ENCODE measurements around the gene AGTPBP1.
"Not testable (repeated sequence)": the region's sequence is repeated elsewhere in the genome, so short reads cannot be mapped to it uniquely, and the experiment has no call there.

The AGTPBP1 gene

GRCh38 chr9:85586684-85587083 lies 155.1 kb downstream of the AGTPBP1 start:
- DNase-seq = no peak
- Histone ChIP-seq H3K27ac (ENCODE audit: low read length) (no peak overlapping the region), H3K9ac (ENCODE audit: low read length) (no peak overlapping the region), H3K9me3 (replicated peaks; ENCODE audit: insufficient read depth, low read length) (no peaks in the 10 kb centered on the region), H3K36me3 (replicated peaks; ENCODE audit: insufficient read depth, low read length) (no peaks in the 10 kb centered on the region), H3K4me1 (ENCODE audit: low read length) (peaks cover 4% of the 10 kb centered on the region; the same call in 1 of the 2 replicates), H3K79me2 (ENCODE audit: low read length) (no peaks in the 10 kb centered on the region), H3K27me3 (replicated peaks; ENCODE audit: insufficient read depth, low read length) (no peaks in the 10 kb centered on the region), H3K4me3 (ENCODE audit: low read length) (no peak overlapping the region), H3K4me2 (ENCODE audit: low read depth, low read length) (no peak overlapping the region), H3F3A (ENCODE audit: insufficient read depth, low read length) (no peaks in the 10 kb centered on the region), H2AFZ (ENCODE audit: low read length) (no peak overlapping the region), H4K20me1 (ENCODE audit: insufficient read depth, low read length) (no peaks in the 10 kb centered on the region), H3K9me2 (replicated peaks; ENCODE audit: insufficient read depth, low read length) (no peaks in the 10 kb centered on the region)
- TF ChIP-seq CTCF (IDR thresholded peaks at IDR 0.05; ENCODE audit: low read length) = no peak
- no peak for TF ChIP-seq EZH2 (optimal IDR thresholded peaks at IDR 0.05; ENCODE audit: low read depth, low read length)
- TF ChIP-seq EZH2phosphoT487 (IDR thresholded peaks at IDR 0.05; ENCODE audit: low read length) = no peak

DNA sequence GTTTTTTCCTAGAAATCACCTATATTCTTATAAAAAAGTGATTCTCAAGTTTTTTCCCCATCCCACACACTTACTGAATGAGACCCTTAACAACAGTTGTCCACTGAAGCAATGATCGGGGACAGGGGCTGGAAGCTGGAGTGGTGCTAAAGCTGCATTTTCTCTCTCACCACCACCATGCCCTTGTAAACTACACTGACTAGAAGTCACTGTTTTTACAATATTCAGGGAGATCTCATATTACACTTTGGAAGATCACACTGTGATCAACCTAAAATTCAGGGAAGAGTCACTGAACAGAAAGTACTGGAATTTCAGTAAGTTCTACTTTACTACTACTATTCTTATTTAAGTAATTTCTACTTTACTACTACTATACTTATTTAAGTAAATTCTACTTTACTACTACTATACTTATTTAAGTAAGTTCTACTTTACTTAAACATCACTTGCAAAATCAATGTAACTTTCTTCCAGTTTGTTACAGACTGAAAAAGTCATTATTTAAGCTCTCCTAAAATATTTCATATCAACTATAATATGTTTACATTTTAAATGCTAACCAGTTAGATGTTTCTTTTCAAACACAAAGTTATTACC lies 164.3 kb downstream of the AGTPBP1 start:
- Histone ChIP-seq H3K27me3 (replicated peaks; ENCODE audit: insufficient read depth, low read length) (no peaks in the 10 kb centered on the region), H3K9me3 (replicated peaks; ENCODE audit: insufficient read depth, low read length) (no peaks in the 10 kb centered on the region), H3K4me2 (ENCODE audit: low read depth, low read length) (no peak overlapping the region), H3K4me3 (ENCODE audit: low read length) (no peak overlapping the region), H3K4me1 (ENCODE audit: low read length) (no peaks in the 10 kb centered on the region), H3K27ac (ENCODE audit: low read length) (no peak overlapping the region), H3K36me3 (replicated peaks; ENCODE audit: insufficient read depth, low read length) (no peaks in the 10 kb centered on the region; the same call in 1 of the 2 replicates), H3K9me2 (replicated peaks; ENCODE audit: insufficient read depth, low read length) (no peaks in the 10 kb centered on the region), H4K20me1 (ENCODE audit: insufficient read depth, low read length) (no peaks in the 10 kb centered on the region), H3K9ac (ENCODE audit: low read length) (no peak overlapping the region), H3F3A (ENCODE audit: insufficient read depth, low read length) (no peaks in the 10 kb centered on the region), H3K79me2 (ENCODE audit: low read length) (no peaks in the 10 kb centered on the region), H2AFZ (ENCODE audit: low read length) (no peak overlapping the region)
- DNase-seq = no peak
- TF ChIP-seq EZH2phosphoT487 (IDR thresholded peaks at IDR 0.05; ENCODE audit: low read length) = no peak
- TF ChIP-seq CTCF (IDR thresholded peaks at IDR 0.05; ENCODE audit: low read length) = no peak
- no peak for TF ChIP-seq EZH2 (optimal IDR thresholded peaks at IDR 0.05; ENCODE audit: low read depth, low read length)

- Histone ChIP-seq H3K79me2 (ENCODE audit: low read length) (no peaks in the 10 kb centered on the region), H2AFZ (ENCODE audit: low read length) (no peak overlapping the region), H3K9me3 (replicated peaks; ENCODE audit: insufficient read depth, low read length) (no peaks in the 10 kb centered on the region), H3K27me3 (replicated peaks; ENCODE audit: insufficient read depth, low read length) (no peaks in the 10 kb centered on the region), H3K9ac (ENCODE audit: low read length) (no peak overlapping the region), H3K36me3 (replicated peaks; ENCODE audit: insufficient read depth, low read length) (no peaks in the 10 kb centered on the region; the same call in 1 of the 2 replicates), H4K20me1 (ENCODE audit: insufficient read depth, low read length) (no peaks in the 10 kb centered on the region), H3K9me2 (replicated peaks; ENCODE audit: insufficient read depth, low read length) (no peaks in the 10 kb centered on the region), H3K4me3 (ENCODE audit: low read length) (no peak overlapping the region), H3F3A (ENCODE audit: insufficient read depth, low read length) (no peaks in the 10 kb centered on the region), H3K4me2 (ENCODE audit: low read depth, low read length) (no peak overlapping the region), H3K27ac (ENCODE audit: low read length) (no peak overlapping the region), H3K4me1 (ENCODE audit: low read length) (no peaks in the 10 kb centered on the region)
- DNase-seq = no peak
- TF ChIP-seq EZH2phosphoT487 (IDR thresholded peaks at IDR 0.05; ENCODE audit: low read length) (no peak), CTCF (IDR thresholded peaks at IDR 0.05; ENCODE audit: low read length) (no peak), EZH2 (optimal IDR thresholded peaks at IDR 0.05; ENCODE audit: low read depth, low read length) (no peak)
These were observed 165.9 kb downstream of the AGTPBP1 start for GRCh38 chr9:85575868-85576267.

DNA sequence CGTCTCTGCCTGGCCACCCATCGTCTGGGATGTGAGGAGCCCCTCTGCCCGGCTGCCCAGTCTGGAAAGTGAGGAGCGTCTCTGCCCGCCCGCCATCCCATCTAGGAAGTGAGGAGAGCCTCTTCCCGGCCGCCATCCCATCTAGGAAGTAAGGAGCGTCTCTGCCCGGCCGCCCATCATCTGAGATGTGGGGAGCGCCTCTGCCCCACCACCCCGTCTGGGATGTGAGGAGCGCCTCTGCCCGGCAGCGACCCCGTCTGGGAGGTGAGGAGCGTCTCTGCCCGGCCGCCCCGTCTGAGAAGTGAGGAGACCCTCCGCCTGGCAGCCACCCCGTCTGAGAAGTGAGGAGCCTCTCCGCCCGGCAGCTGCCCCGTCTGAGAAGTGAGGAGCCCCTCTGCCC lies 168.2 kb downstream of the AGTPBP1 start:
- not testable (repeated sequence) for H3K9me2 ChIP-seq (replicated peaks; ENCODE audit: insufficient read depth, low read length); H3K9me3 ChIP-seq (replicated peaks; ENCODE audit: insufficient read depth, low read length); H3K4me3 ChIP-seq (ENCODE audit: low read length); H3K27me3 ChIP-seq (replicated peaks; ENCODE audit: insufficient read depth, low read length); DNase-seq; H3K4me1 ChIP-seq (ENCODE audit: low read length); H3K79me2 ChIP-seq (ENCODE audit: low read length); H2AFZ ChIP-seq (ENCODE audit: low read length); H3K9ac ChIP-seq (ENCODE audit: low read length); H3K27ac ChIP-seq (ENCODE audit: low read length); H3F3A ChIP-seq (ENCODE audit: insufficient read depth, low read length); H3K4me2 ChIP-seq (ENCODE audit: low read depth, low read length); H4K20me1 ChIP-seq (ENCODE audit: insufficient read depth, low read length); H3K36me3 ChIP-seq (replicated peaks; ENCODE audit: insufficient read depth, low read length)

GRCh38 chr9:85572917-85573316 lies 168.8 kb downstream of the AGTPBP1 start:
- DNase-seq = not testable (repeated sequence)

More at GRCh38 chr9:85572917-85573316, 168.8 kb downstream of the AGTPBP1 start:
- not testable (repeated sequence) for H3K9me2 ChIP-seq (replicated peaks; ENCODE audit: insufficient read depth, low read length); H3K4me1 ChIP-seq (ENCODE audit: low read length); H3K79me2 ChIP-seq (ENCODE audit: low read length); H3K9ac ChIP-seq (ENCODE audit: low read length); H3K27me3 ChIP-seq (replicated peaks; ENCODE audit: insufficient read depth, low read length); H3K27ac ChIP-seq (ENCODE audit: low read length); H2AFZ ChIP-seq (ENCODE audit: low read length); H3K9me3 ChIP-seq (replicated peaks; ENCODE audit: insufficient read depth, low read length); H3F3A ChIP-seq (ENCODE audit: insufficient read depth, low read length); H4K20me1 ChIP-seq (ENCODE audit: insufficient read depth, low read length); H3K4me3 ChIP-seq (ENCODE audit: low read length); H3K36me3 ChIP-seq (replicated peaks; ENCODE audit: insufficient read depth, low read length); H3K4me2 ChIP-seq (ENCODE audit: low read depth, low read length)

All from MM.1S (cell line).